ENCODE measurements around the gene SMC6. TPM values are rescaled to one million over a fixed set of nuclear protein-coding genes. Genes with fewer than 3 reads are reported as not detected.

The SMC6 gene
- total and polyA plus RNA-seq, 4 donors, result 6.9 to 34.8 (median 10.6) TPM

GRCh38 chr2:17786727-17787126 is 33.1 kb upstream of the SMC6 start:
- WGBS, 2 donors, result 89 to 95% methylated on average over 3 of the region's 3 CpGs
- no peak for ATAC-seq (ENCODE audit: insufficient read depth, low FRiP score)
- peaks cover 0 to 23% (median 7%) of the 10 kb centered on the region in 5 donors for H3K4me1 ChIP-seq (ENCODE audit: control insufficient read depth in 5 of 5, insufficient read depth in 5 of 5, low read length in 5 of 5)

GRCh38 chr2:17781482-17781881 is 27.9 kb upstream of the SMC6 start:
- no peak for TF ChIP-seq CTCF (IDR thresholded peaks at IDR 0.05; ENCODE audit: control extremely low read depth, extremely low read depth)

More at GRCh38 chr2:17786727-17787126, 33.1 kb upstream of the SMC6 start:
- TF ChIP-seq CTCF (IDR thresholded peaks at IDR 0.05; ENCODE audit: control extremely low read depth, extremely low read depth), result no peak
- no peak for DNase-seq
- Histone ChIP-seq H3K9ac (ENCODE audit: insufficient read depth in 1 of 2, low read length in 2 of 2) (no peak overlapping the region), H3K27ac (ENCODE audit: low read depth in 1 of 2, low read length in 1 of 2) (no peak overlapping the region), H3K27me3 (ENCODE audit: control insufficient read depth in 3 of 3, insufficient read depth in 3 of 3, low read length in 2 of 3) (no peaks in the 10 kb centered on the region), H3K36me3 (ENCODE audit: control insufficient read depth in 4 of 4, insufficient read depth in 4 of 4, low read length in 4 of 4) (no peaks in the 10 kb centered on the region), H3K4me3 (no peak overlapping the region), H3K9me3 (ENCODE audit: control insufficient read depth in 4 of 4, insufficient read depth in 3 of 4, low read length in 3 of 4) (no peaks in the 10 kb centered on the region)

GRCh38 chr2:17780546-17780945 is 26.9 kb upstream of the SMC6 start:
- TF ChIP-seq CTCF (IDR thresholded peaks at IDR 0.05; ENCODE audit: control extremely low read depth, extremely low read depth), result no peak
- H3K4me3 ChIP-seq, result no peak overlapping the region
- ATAC-seq (ENCODE audit: insufficient read depth, low FRiP score), result no peak
- no peak overlapping the region for H3K9ac ChIP-seq (ENCODE audit: insufficient read depth in 1 of 2, low read length in 2 of 2)
- no peak for DNase-seq
- WGBS, 2 donors, result 82 to 94% methylated on average over 1 of the region's 1 CpG
- peaks cover 0 to 10% (median 0%) of the 10 kb centered on the region in 5 donors for H3K4me1 ChIP-seq (ENCODE audit: control insufficient read depth in 5 of 5, insufficient read depth in 5 of 5, low read length in 5 of 5)
- no peaks in the 10 kb centered on the region for H3K27me3 ChIP-seq (ENCODE audit: control insufficient read depth in 3 of 3, insufficient read depth in 3 of 3, low read length in 2 of 3)
- no peak overlapping the region for H3K27ac ChIP-seq (ENCODE audit: low read depth in 1 of 2, low read length in 1 of 2)
- no peaks in the 10 kb centered on the region for H3K9me3 ChIP-seq (ENCODE audit: control insufficient read depth in 4 of 4, insufficient read depth in 3 of 4, low read length in 3 of 4)
- H3K36me3 ChIP-seq (ENCODE audit: control insufficient read depth in 4 of 4, insufficient read depth in 4 of 4, low read length in 4 of 4), result peaks cover 0 to 12% (median 1%) of the 10 kb centered on the region in 4 donors

More at GRCh38 chr2:17781482-17781881, 27.9 kb upstream of the SMC6 start:
- ATAC-seq (ENCODE audit: insufficient read depth, low FRiP score) (no peak), DNase-seq (peak in 1 of 3 donors; percentile 32)
- Histone ChIP-seq H3K36me3 (ENCODE audit: control insufficient read depth in 4 of 4, insufficient read depth in 4 of 4, low read length in 4 of 4) (peaks cover 0 to 12% (median 1%) of the 10 kb centered on the region in 4 donors), H3K27me3 (ENCODE audit: control insufficient read depth in 3 of 3, insufficient read depth in 3 of 3, low read length in 2 of 3) (no peaks in the 10 kb centered on the region), H3K27ac (ENCODE audit: low read depth in 1 of 2, low read length in 1 of 2) (no peak overlapping the region), H3K4me1 (ENCODE audit: control insufficient read depth in 5 of 5, insufficient read depth in 5 of 5, low read length in 5 of 5) (peaks cover 0 to 10% (median 0%) of the 10 kb centered on the region in 5 donors), H3K9ac (ENCODE audit: insufficient read depth in 1 of 2, low read length in 2 of 2) (no peak overlapping the region), H3K4me3 (no peak overlapping the region), H3K9me3 (ENCODE audit: control insufficient read depth in 4 of 4, insufficient read depth in 3 of 4, low read length in 3 of 4) (no peaks in the 10 kb centered on the region)
- WGBS, 2 donors, result 81 to 94% methylated on average over 1 of the region's 1 CpG

GRCh38 chr2:17772532-17772931 is 18.9 kb upstream of the SMC6 start:
- H3K4me1 ChIP-seq (ENCODE audit: control insufficient read depth in 5 of 5, insufficient read depth in 5 of 5, low read length in 5 of 5), result peaks cover 0 to 2% (median 0%) of the 10 kb centered on the region in 5 donors
- no peaks in the 10 kb centered on the region for H3K9me3 ChIP-seq (ENCODE audit: control insufficient read depth in 4 of 4, insufficient read depth in 3 of 4, low read length in 3 of 4)
- TF ChIP-seq CTCF (IDR thresholded peaks at IDR 0.05; ENCODE audit: control extremely low read depth, extremely low read depth), result no peak
- H3K4me3 ChIP-seq, result no peak overlapping the region
- no peaks in the 10 kb centered on the region for H3K27me3 ChIP-seq (ENCODE audit: control insufficient read depth in 3 of 3, insufficient read depth in 3 of 3, low read length in 2 of 3)
- DNase-seq (no peak), ATAC-seq (ENCODE audit: insufficient read depth, low FRiP score) (no peak)
- H3K36me3 ChIP-seq (ENCODE audit: control insufficient read depth in 4 of 4, insufficient read depth in 4 of 4, low read length in 4 of 4), result peaks cover 2 to 10% (median 6%) of the 10 kb centered on the region in 4 donors
- no peak overlapping the region for H3K9ac ChIP-seq (ENCODE audit: insufficient read depth in 1 of 2, low read length in 2 of 2)
- no peak overlapping the region for H3K27ac ChIP-seq (ENCODE audit: low read depth in 1 of 2, low read length in 1 of 2)
- 94 to 95% methylated on average over 2 of the region's 2 CpGs for WGBS, 2 donors
